SK-N-SH treated with all-trans-retinoic acid at 6 μM for 48 hours (cell line): Measurements from ENCODE around the gene PRDM10.
A peak's percentile ranks its signal among the peaks of the same experiment; 100 is the strongest.

Source experiments
- ATAC-seq: fragments of 200-7000 bp; cut with Tn5 transposase; 3 replicates; pipeline ENCODE4 v1.9.1; 2020; ENCODE audit warnings: mild to moderate bottlenecking, moderate library complexity
- ARNTL ChIP-seq: fragments of 450-650 bp; formaldehyde crosslinking; IDR thresholded peaks from 2 replicates; pipeline ENCODE4 v1.5.0; 2020; ENCODE audit warnings: low read depth, mild to moderate bottlenecking, moderate library complexity, borderline replicate concordance
- BACH2 ChIP-seq: fragments of 250-450 bp; sonication (Bioruptor Pico); IDR thresholded peaks from 2 replicates; pipeline ENCODE4 v1.9.0; 2021; ENCODE audit warnings: mild to moderate bottlenecking, borderline replicate concordance
- CSDC2 ChIP-seq: fragments of 250-450 bp; sonication (Bioruptor Pico); IDR thresholded peaks from 2 replicates; pipeline ENCODE4 v1.5.0; 2020; ENCODE audit warnings: mild to moderate bottlenecking, moderate library complexity
- GLIS3 ChIP-seq: fragments of 250-450 bp; sonication (Bioruptor Pico); IDR thresholded peaks from 2 replicates; pipeline ENCODE4 v1.5.0; 2020; ENCODE audit warnings: mild to moderate bottlenecking, moderate library complexity
- ISL1 ChIP-seq: fragments of 250-450 bp; sonication (Bioruptor Pico); IDR thresholded peaks from 2 replicates; pipeline ENCODE4 v2.1.2; 2022; ENCODE audit warnings: mild to moderate bottlenecking, moderate library complexity
- OSR1 ChIP-seq: fragments of 250-450 bp; sonication (Bioruptor Pico); IDR thresholded peaks from 2 replicates; pipeline ENCODE4 v1.8.0; 2022; ENCODE audit warnings: moderate library complexity, mild to moderate bottlenecking, inconsistent platforms
- PPARA ChIP-seq: fragments of 250-450 bp; sonication (Bioruptor Pico); IDR thresholded peaks from 2 replicates; pipeline ENCODE4 v1.5.0; 2020; ENCODE audit warnings: mild to moderate bottlenecking, borderline replicate concordance
- RARB ChIP-seq: fragments of 250-450 bp; sonication (Bioruptor Pico); IDR thresholded peaks from 2 replicates; pipeline ENCODE4 v1.8.0; 2021; ENCODE audit warnings: mild to moderate bottlenecking, moderate library complexity
- SNAI2 ChIP-seq: fragments of 250-450 bp; sonication (Bioruptor Pico); IDR thresholded peaks from 2 replicates; pipeline ENCODE4 v1.5.0; 2020; ENCODE audit warnings: mild to moderate bottlenecking, moderate library complexity
- TCF4 ChIP-seq: fragments of 250-450 bp; sonication (Bioruptor Pico); IDR thresholded peaks from 2 replicates; pipeline ENCODE4 v1.8.0; 2021; ENCODE audit warnings: mild to moderate bottlenecking, moderate library complexity, borderline replicate concordance
- TSHZ2 ChIP-seq: fragments of 250-450 bp; sonication (Bioruptor Pico); IDR thresholded peaks from 2 replicates; pipeline ENCODE4 v1.5.0; 2020; ENCODE audit warnings: mild to moderate bottlenecking, moderate library complexity
- ZC3H10 ChIP-seq: fragments of 250-450 bp; sonication (Bioruptor Pico); IDR thresholded peaks from 2 replicates; pipeline ENCODE4 v1.5.1; 2021; ENCODE audit warnings: mild to moderate bottlenecking, moderate library complexity
- ZFP3 ChIP-seq: fragments of 250-450 bp; sonication (Bioruptor Pico); IDR thresholded peaks from 2 replicates; pipeline ENCODE4 v1.5.0; 2020; ENCODE audit warnings: mild to moderate bottlenecking, moderate library complexity
- ZFP30 ChIP-seq: fragments of 450-650 bp; formaldehyde crosslinking; IDR thresholded peaks from 2 replicates; pipeline ENCODE4 v1.5.0; 2022; ENCODE audit warnings: mild to moderate bottlenecking, moderate library complexity
- ZNF565 ChIP-seq: fragments of 450-650 bp; formaldehyde crosslinking; conservative IDR thresholded peaks from 2 replicates; pipeline ENCODE4 v1.5.0; 2020; ENCODE audit warnings: low read depth, mild to moderate bottlenecking, moderate library complexity
- ZNF70 ChIP-seq: fragments of 450-650 bp; formaldehyde crosslinking; IDR thresholded peaks from 2 replicates; pipeline ENCODE4 v1.5.0; 2020; ENCODE audit warnings: mild to moderate bottlenecking, moderate library complexity
- ZNF8 ChIP-seq: fragments of 450-650 bp; formaldehyde crosslinking; IDR thresholded peaks from 2 replicates; pipeline ENCODE4 v1.5.0; 2020; ENCODE audit warnings: mild to moderate bottlenecking, moderate library complexity
- TF ChIP-seq, protein P1 (sequence below): fragments of 250-450 bp; sonication (Bioruptor Pico); IDR thresholded peaks from 2 replicates; pipeline ENCODE4 v1.5.1; 2020; ENCODE audit warnings: low read depth, mild to moderate bottlenecking, moderate library complexity
- TF ChIP-seq, protein P2 (sequence below): fragments of 250-450 bp; sonication (Bioruptor Pico); IDR thresholded peaks from 2 replicates; pipeline ENCODE4 v1.8.0; 2020; ENCODE audit warnings: mild to moderate bottlenecking, moderate library complexity, borderline replicate concordance
- TF ChIP-seq, protein P3 (sequence below): fragments of 250-450 bp; sonication (Bioruptor Pico); IDR thresholded peaks from 2 replicates; pipeline ENCODE4 v1.5.1; 2021; ENCODE audit warnings: mild to moderate bottlenecking, moderate library complexity
- TF ChIP-seq, protein P4 (sequence below): fragments of 250-450 bp; sonication (Bioruptor Pico); IDR thresholded peaks from 2 replicates; pipeline ENCODE4 v1.8.0; 2021; ENCODE audit warnings: low read depth, mild to moderate bottlenecking, moderate library complexity, borderline replicate concordance

PRDM10 gene

DNA sequence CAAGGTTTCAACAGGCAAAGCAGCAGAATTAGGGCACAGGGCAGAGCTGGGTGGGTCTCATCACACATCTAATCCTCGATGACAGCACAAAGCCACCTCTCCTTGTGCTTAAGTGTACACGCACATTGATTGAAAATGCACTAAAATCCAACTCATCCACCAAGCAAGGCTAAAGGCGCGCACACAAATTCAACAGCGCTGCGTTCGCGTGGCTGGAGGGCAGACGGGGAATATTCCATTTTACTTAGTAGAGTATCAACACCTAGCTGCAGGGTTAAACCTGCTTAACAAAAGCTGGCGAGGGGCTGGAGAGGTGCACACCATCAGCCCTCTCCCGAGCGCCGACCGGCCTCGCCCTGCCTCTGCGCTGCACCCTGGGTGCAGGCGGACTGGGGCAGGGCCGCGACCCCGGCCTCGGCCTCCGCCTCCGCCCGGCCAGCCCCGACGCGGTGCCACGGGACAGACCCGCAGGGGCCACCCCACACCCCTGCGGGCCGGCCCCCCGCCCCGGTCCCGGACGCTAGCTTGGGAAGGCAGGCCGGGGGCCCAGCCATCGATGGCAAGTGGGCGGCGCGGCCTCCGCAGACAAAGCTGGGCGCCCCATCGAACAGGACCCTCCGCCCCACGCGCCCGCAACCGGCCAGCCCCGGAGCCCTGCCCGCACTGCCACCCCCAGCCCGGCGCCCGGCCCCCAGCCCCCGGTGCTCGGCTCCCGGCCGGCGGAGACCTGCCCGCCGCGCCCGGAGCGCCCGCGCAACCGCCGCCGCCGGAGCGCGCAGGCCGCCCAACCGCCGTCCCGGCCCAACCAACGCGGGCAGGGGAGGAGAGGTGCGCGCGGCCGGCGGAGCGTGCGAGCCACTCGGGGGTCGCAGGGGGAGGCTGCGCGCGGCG, 929 bp downstream of the PRDM10 start:
- no peak for TF ChIP-seq SNAI2
- TF ChIP-seq, protein P1, sequence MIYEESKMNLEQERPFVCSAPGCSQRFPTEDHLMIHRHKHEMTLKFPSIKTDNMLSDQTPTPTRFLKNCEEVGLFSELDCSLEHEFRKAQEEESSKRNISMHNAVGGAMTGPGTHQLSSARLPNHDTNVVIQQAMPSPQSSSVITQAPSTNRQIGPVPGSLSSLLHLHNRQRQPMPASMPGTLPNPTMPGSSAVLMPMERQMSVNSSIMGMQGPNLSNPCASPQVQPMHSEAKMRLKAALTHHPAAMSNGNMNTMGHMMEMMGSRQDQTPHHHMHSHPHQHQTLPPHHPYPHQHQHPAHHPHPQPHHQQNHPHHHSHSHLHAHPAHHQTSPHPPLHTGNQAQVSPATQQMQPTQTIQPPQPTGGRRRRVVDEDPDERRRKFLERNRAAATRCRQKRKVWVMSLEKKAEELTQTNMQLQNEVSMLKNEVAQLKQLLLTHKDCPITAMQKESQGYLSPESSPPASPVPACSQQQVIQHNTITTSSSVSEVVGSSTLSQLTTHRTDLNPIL: no peak
- no peak for TF ChIP-seq ZNF8 (CRISPR knock-in tag)
- TF ChIP-seq ZC3H10 (CRISPR knock-in tag): no peak
- TF ChIP-seq ZNF565 (CRISPR knock-in tag): no peak
- TF ChIP-seq RARB: no peak
- no peak for TF ChIP-seq BACH2 (CRISPR knock-in tag)
- TF ChIP-seq, protein P2, sequence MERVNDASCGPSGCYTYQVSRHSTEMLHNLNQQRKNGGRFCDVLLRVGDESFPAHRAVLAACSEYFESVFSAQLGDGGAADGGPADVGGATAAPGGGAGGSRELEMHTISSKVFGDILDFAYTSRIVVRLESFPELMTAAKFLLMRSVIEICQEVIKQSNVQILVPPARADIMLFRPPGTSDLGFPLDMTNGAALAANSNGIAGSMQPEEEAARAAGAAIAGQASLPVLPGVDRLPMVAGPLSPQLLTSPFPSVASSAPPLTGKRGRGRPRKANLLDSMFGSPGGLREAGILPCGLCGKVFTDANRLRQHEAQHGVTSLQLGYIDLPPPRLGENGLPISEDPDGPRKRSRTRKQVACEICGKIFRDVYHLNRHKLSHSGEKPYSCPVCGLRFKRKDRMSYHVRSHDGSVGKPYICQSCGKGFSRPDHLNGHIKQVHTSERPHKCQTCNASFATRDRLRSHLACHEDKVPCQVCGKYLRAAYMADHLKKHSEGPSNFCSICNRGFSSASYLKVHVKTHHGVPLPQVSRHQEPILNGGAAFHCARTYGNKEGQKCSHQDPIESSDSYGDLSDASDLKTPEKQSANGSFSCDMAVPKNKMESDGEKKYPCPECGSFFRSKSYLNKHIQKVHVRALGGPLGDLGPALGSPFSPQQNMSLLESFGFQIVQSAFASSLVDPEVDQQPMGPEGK (CRISPR knock-in tag): no peak
- no peak for TF ChIP-seq TSHZ2 (CRISPR knock-in tag)
- peak; percentile 29 for ATAC-seq

- no peak for ATAC-seq
These were observed 2.0 kb downstream of the PRDM10 start for GRCh38 chr11:130000552-130001176.

More at GRCh38 chr11:130000552-130001176, 2.0 kb downstream of the PRDM10 start:
- TF ChIP-seq ISL1 (no peak), ZNF565 (CRISPR knock-in tag) (no peak), ZFP3 (CRISPR knock-in tag) (no peak), ZNF70 (CRISPR knock-in tag) (no peak), ZFP30 (no peak), SNAI2 (no peak), GLIS3 (no peak), TCF4 (no peak), ARNTL (CRISPR knock-in tag) (no peak), CSDC2 (CRISPR knock-in tag) (no peak), OSR1 (no peak), PPARA (CRISPR knock-in tag) (no peak), RARB (no peak)
- TF ChIP-seq, protein P3, sequence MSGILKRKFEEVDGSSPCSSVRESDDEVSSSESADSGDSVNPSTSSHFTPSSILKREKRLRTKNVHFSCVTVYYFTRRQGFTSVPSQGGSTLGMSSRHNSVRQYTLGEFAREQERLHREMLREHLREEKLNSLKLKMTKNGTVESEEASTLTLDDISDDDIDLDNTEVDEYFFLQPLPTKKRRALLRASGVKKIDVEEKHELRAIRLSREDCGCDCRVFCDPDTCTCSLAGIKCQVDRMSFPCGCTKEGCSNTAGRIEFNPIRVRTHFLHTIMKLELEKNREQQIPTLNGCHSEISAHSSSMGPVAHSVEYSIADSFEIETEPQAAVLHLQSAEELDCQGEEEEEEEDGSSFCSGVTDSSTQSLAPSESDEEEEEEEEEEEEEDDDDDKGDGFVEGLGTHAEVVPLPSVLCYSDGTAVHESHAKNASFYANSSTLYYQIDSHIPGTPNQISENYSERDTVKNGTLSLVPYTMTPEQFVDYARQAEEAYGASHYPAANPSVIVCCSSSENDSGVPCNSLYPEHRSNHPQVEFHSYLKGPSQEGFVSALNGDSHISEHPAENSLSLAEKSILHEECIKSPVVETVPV (CRISPR knock-in tag): no peak
- TF ChIP-seq, protein P1: no peak
- TF ChIP-seq, protein P2 (CRISPR knock-in tag): no peak
- TF ChIP-seq, protein P4, sequence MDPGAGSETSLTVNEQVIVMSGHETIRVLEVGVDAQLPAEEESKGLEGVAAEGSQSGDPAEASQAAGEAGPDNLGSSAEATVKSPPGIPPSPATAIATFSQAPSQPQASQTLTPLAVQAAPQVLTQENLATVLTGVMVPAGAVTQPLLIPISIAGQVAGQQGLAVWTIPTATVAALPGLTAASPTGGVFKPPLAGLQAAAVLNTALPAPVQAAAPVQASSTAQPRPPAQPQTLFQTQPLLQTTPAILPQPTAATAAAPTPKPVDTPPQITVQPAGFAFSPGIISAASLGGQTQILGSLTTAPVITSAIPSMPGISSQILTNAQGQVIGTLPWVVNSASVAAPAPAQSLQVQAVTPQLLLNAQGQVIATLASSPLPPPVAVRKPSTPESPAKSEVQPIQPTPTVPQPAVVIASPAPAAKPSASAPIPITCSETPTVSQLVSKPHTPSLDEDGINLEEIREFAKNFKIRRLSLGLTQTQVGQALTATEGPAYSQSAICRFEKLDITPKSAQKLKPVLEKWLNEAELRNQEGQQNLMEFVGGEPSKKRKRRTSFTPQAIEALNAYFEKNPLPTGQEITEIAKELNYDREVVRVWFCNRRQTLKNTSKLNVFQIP (CRISPR knock-in tag): no peak
